NB4 (cell line): Measurements from ENCODE around the gene C2CD4D.
"Not testable (repeated sequence)": the region's sequence is repeated elsewhere in the genome, so short reads cannot be mapped to it uniquely, and the experiment has no call there.

Source experiments
- CTCF ChIP-seq: IDR thresholded peaks from one replicate; pipeline ENCODE4 v1.5.1; 2012; ENCODE audit warnings: low read depth, low read length
- MYC ChIP-seq: IDR thresholded peaks from 2 replicates; pipeline ENCODE4 v1.6.1; 2011; ENCODE audit warnings: low read depth, low read length
- POLR2A ChIP-seq: IDR thresholded peaks from 2 replicates; pipeline ENCODE4 v1.6.1; 2011; ENCODE audit warnings: mild to moderate bottlenecking; ENCODE audit not compliant: insufficient read length; ENCODE audit errors: extremely low read depth

- TF ChIP-seq CTCF, result peak; percentile 5
- TF ChIP-seq MYC, POLR2A: not testable (repeated sequence)
Measured at GRCh38 chr1:151872776-151873175, 33.2 kb upstream of the C2CD4D start.
